GM18507 (cell line): ENCODE results near the gene SNTG2.

Source experiments
- DNase-seq: peaks from one replicate; pipeline ENCODE4 v3.0.0; 2011; ENCODE audit warnings: low read depth; ENCODE audit not compliant: insufficient read length; ENCODE audit errors: extremely low spot score
- FAIRE-seq: peaks from 2 replicates; lab custom pipeline; 2011; peaks lifted over from hg19 to GRCh38; lab: Jason Lieb, UNC

SNTG2 gene

DNA sequence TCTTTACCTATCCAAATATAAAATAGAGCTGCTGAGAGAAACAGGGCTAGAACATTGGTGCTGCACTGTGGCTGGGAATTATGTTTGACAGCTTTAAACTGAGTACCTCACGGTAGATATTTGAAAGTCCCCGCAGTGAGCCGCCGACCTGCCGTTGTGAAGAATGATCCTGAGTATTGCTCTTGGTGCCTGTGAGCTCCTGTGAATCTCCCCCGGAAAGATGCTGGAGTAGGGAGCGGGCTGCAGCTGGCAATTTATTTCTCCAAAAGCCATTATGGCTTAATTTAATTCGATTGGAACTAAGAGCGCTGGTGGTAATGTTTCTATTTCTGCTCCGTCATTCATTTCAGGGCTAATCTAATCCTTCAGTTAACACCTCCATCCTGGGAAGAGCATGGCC, 333.2 kb downstream of the SNTG2 start:
- no peak for DNase-seq
- no peak for FAIRE-seq

DNA sequence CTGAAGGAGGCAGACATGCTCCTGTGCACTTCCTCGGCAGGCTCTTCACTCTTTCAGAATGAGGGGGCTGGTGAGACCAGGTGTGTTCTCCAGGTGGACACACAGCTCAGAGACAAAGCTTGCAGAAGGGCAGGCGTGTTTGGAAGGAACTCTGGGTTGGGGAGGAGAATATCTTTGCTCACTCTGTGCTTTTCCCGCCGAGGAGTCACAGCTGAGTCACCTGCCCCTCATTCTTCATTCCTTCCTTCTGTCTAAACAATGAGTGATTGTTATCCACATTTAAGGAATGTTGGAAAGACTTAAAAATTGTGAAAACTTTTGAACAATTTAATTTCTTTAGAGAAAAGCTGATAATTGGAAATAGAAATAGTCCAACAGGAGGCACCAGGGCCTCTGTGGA, 336.3 kb downstream of the SNTG2 start:
- DNase-seq = no peak
- no peak for FAIRE-seq

- FAIRE-seq = no peak
These were observed 336.8 kb downstream of the SNTG2 start for GRCh38 chr2:1287427-1287826.

GRCh38 chr2:1294900-1295299, 344.3 kb downstream of the SNTG2 start:
- FAIRE-seq (no peak), DNase-seq (no peak)

More at GRCh38 chr2:1287427-1287826, 336.8 kb downstream of the SNTG2 start:
- no peak for DNase-seq

DNA sequence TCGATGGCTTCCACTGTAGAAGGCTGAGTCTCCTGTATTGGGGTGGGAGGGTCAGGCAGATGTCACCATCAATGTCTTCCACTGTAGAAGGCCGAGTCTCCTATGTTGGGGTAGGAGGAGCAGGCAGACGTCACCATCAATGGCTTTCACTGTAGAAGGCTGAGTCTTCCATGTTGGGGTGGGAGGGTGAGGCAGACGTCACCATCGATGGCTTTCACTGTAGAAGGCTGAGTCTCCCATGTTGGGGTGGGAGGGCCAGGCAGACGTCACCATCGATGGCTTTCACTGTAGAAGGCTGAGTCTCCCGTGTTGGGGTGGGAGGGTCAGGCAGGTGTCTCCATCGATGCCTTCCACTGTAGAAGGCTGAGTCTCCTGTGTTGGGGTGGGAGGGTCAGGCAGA, 345.1 kb downstream of the SNTG2 start:
- FAIRE-seq = no peak
- DNase-seq = no peak

- DNase-seq = no peak
- FAIRE-seq = no peak
These were observed 346.9 kb downstream of the SNTG2 start for GRCh38 chr2:1297372-1298159.

GRCh38 chr2:1299043-1299442, 348.4 kb downstream of the SNTG2 start:
- FAIRE-seq (no peak), DNase-seq (no peak)

GRCh38 chr2:1300284-1300683, 349.6 kb downstream of the SNTG2 start:
- FAIRE-seq (no peak), DNase-seq (no peak)

DNA sequence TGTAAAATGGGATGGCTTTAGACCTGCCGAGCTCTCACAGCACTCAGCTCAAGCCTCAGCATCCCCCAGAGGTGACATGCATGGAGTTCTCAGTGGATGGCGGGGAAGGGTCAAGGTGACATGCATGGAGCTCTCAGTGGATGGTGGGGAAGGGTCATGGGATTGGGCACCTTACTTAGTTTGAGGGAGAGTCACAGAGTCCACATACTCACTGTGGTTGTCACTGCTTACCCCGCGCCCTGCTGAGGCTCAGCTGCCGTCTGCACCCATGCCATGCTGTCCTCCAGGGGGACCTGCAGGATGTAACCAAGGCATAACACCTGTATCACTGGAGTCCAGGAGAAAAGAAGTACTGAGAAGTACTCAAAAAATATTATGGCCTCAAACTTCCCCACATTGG, 350.4 kb downstream of the SNTG2 start:
- DNase-seq (no peak), FAIRE-seq (no peak)

GRCh38 chr2:1305342-1306013, 354.8 kb downstream of the SNTG2 start:
- FAIRE-seq = no peak
- no peak for DNase-seq

GRCh38 chr2:1306014-1306686, 355.5 kb downstream of the SNTG2 start:
- no peak for FAIRE-seq

DNA sequence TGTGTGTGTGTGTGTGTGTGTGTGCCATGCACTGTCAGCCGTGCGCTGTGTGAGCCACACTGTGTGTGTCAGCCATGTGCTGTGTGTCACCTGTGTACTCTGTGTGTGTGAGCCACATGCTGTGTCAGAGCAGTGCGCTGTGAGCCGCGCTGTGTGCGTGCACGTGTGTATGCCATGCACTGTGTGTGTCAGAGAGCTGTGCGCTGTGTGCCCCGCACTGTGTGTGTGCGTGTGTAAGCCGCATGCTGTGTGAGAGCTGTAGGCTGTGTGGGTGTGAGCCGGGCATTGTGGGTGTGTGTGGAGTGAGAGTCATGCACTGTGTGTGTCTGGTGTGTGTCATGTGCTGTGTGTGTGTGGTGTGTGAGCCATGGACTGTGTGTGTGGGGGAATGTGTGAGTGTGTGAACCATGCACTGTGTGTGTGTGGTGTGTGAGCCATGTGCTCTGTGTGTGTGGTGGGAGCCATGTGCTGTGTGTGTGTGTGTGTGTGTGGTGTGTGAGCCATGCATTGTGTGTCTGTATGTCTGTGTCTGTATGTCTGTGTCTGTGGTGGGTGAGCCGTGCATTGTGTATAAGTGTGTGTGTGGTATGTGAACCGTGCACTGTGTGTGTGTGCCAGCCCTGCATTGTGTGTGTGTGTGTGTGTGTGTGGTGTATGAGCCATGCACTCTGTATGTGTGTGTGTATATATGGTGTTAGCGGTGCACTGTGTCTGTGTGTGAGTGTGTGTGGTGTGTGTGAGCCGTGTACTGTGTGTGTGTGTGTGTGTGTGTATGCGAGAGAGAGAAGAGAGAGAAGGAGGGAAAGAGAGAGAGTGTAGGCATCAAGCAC, 356.3 kb downstream of the SNTG2 start:
- DNase-seq (no peak), FAIRE-seq (no peak)

More at GRCh38 chr2:1306014-1306686, 355.5 kb downstream of the SNTG2 start:
- no peak for DNase-seq

DNA sequence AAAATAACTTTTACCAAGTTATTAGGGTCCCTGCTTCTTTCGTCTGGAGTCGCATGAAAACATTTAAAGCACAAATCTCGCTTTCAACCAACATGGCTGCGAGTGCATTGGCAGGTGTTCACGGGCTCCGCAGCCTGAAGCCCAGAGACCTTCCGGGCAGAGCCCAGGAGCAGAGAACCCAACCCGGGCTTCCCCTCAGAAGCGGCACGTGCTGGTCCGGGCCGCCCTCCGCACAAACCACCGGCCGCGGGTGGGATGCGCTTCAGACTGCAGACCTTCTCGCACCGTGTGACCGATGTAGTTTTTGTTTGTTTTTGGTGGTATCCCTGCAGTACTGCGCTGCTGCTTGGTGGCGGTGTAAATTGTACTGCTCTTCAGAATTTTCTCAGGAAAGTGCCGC, 357.0 kb downstream of the SNTG2 start:
- FAIRE-seq = no peak
- no peak for DNase-seq

GRCh38 chr2:1308678-1309077, 358.0 kb downstream of the SNTG2 start:
- FAIRE-seq = no peak
- DNase-seq = no peak

GRCh38 chr2:1309507-1309906, 358.9 kb downstream of the SNTG2 start:
- no peak for DNase-seq
- no peak for FAIRE-seq

GRCh38 chr2:1310202-1310601, 359.6 kb downstream of the SNTG2 start:
- FAIRE-seq (no peak), DNase-seq (no peak)

DNA sequence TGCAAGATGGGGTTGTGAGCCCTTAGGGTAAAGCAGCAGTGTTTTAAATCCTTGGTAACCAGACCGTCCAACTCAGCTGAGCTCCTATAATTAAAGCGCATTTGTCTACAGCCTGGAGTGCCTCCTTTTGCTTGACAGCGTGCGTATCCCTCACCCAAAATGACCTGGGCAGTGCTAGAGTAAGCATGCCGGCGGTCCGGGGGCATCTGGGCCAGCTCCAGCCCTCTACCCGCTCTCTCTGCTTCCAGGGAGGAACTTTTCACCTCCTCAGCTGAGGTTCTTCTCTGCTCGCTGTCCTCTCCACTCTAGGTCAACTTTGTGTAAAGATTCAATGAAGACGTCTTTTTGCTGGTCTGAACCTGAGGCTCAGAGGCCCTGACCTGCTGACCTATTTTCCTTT, 360.2 kb downstream of the SNTG2 start:
- DNase-seq (no peak), FAIRE-seq (no peak)

GRCh38 chr2:1313240-1313924, 362.7 kb downstream of the SNTG2 start:
- FAIRE-seq (no peak), DNase-seq (no peak)

- FAIRE-seq (no peak), DNase-seq (no peak)
These were observed 363.6 kb downstream of the SNTG2 start for GRCh38 chr2:1314254-1314653.
